Epithelial cell of esophagus (primary cell): ENCODE results near the gene AFAP1.
A peak's percentile ranks its signal among the peaks of the same experiment; 100 is the strongest.

Experiments used
- DNase-seq: peaks from one replicate; pipeline ENCODE4 v3.0.0; 2010; ENCODE audit warnings: low read depth
- H3K4me3 ChIP-seq: 2 replicates; pipeline ENCODE4 v1.5.1; 2011; ENCODE audit warnings: mild to moderate bottlenecking, low read length, control low read depth
- CTCF ChIP-seq: IDR thresholded peaks from 2 replicates; pipeline ENCODE4 v1.5.1; 2011; ENCODE audit warnings: low read depth, mild to moderate bottlenecking, low read length, control low read depth, inconsistent platforms; ENCODE audit not compliant: insufficient read depth; ENCODE audit errors: missing control alignments

The AFAP1 gene

GRCh38 chr4:7781993-7782392 lies 157.7 kb downstream of the AFAP1 start:
- DNase-seq, result no peak
- TF ChIP-seq CTCF, result no peak
- no peak overlapping the region for H3K4me3 ChIP-seq

GRCh38 chr4:7781366-7781765 lies 158.3 kb downstream of the AFAP1 start:
- peak; percentile 38 for DNase-seq
- no peak for TF ChIP-seq CTCF
- H3K4me3 ChIP-seq, result no peak overlapping the region

DNA sequence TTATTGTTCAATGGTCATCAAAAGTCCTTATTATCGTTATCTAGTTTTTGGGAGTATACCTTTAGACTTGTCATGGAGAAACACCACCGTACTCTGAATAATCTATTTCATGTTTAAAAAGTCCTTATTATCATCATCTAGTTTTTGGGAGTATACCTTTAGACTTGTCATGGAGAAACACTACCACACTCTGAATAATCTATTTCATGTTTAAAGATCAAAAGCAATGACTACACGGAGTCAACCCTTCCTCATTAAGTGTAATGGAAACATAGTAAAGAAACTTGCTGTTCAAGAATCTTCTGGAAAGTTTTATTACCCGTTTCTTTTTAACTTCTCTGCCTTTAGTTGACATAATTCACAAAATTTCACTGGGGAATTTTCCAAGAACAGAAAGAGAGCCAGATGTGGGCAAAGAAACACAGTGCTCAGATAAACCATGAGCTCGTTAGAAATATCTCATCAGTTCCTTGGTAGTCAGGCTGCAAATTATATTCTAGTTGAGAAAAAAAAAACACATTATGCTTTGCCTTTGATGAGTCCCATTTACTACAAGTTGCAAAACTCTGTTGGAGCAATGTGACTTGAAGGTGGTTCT lies 158.8 kb downstream of the AFAP1 start:
- no peak for DNase-seq
- no peak for TF ChIP-seq CTCF
- H3K4me3 ChIP-seq, result no peak overlapping the region

DNA sequence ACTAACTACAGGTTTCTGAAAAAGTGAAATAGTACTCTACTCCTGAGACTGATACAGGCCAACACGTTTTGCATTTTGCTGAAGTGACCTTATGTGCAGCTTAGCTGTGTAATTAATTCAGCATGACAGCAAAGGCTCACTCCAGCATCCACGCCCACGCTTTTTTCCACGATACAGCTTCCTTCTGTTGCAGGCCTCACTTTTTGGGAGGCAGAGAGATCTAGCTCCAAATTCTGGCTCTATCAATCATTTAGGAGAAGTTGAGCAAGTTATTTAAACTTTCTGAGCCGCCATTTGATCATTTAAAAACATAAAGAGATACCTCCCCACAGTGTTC lies 160.3 kb downstream of the AFAP1 start:
- DNase-seq, result no peak
- H3K4me3 ChIP-seq, result no peak overlapping the region
- TF ChIP-seq CTCF, result no peak

DNA sequence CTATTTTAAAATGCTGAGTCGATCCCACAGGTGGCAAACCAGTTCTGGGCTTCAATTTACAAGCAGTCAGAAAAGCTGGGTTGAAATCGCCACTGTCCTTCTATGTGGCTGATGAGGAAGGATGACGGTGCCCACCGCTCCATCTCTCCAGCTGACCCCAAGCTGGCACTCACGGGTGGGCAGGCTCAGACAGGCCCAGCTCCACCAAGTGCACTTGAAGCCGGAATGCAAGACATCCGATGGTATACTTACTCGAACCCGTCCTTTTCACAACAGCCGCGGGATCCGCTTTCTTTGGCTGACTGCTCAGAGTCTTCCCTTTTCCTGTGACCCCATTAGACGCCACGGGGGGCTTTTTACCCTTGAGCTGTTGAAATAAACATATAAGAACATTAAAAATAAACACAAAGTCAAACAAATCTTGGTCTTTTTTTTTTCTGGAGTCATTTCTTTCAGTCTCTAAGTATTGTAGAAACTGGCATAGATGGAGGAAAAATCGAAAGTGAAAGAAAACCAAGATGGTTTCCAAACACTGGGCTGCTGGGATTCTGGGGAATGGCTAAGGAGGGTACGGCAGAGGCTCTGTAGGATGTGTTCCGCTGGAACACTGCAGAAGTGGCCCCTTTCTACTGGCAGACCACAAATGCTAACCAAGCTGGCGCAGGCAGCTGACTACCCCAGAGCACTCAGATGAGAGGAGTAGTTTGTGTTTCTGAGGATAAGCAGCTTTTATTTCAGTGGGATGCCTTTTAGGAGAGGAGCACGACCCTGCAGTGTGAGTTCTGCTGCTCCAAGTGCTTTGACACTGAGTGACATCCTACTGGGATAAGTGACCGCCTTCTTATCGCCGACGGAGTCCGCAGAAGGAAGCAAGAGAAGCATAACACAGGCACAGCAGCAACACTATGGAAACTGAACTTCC lies 160.9 kb downstream of the AFAP1 start:
- DNase-seq, result no peak
- H3K4me3 ChIP-seq, result no peak overlapping the region
- no peak for TF ChIP-seq CTCF

DNA sequence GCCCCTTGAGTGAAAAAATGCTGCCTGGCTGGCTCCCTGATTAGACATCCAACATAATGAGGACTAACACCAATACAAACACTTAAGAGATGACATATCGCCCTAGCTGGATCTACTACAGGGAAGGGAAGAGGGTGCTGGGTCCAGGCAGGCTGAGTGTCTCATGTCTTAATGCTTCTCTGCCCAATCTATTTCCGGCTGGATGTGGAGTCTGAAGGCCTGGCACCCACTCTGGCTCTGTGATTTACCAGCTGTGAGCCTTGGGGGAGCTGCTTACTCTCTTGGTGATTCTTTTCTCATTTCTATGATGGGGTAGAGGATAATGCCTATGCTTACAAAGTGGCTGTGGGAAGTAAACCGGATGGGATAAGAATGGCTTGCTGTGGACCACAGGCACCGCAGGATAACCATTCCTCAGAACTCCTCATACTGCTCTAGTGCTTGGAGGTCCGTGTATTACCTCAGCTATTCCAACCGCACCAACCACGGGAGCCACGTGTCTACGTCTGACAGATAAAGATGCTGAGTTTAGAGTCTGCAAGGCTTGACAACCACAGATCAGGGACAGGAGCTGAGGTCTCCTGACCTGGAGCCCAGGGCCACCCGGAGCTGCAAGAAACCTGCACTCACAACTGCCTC lies 161.7 kb downstream of the AFAP1 start:
- no peak overlapping the region for H3K4me3 ChIP-seq
- DNase-seq, result no peak
- no peak for TF ChIP-seq CTCF
